PFSK-1 (cell line): Measurements from ENCODE around the gene CD247.

Source experiments
- FOXP2 ChIP-seq: optimal IDR thresholded peaks from 2 replicates; pipeline ENCODE3; 2011; ENCODE audit warnings: borderline replicate concordance, control low read depth, inconsistent platforms; ENCODE audit not compliant: insufficient read depth; ENCODE audit errors: extremely low read length, extremely low read depth
- SIN3A ChIP-seq: IDR thresholded peaks from 2 replicates; pipeline ENCODE4 v1.6.1; 2012; ENCODE audit warnings: mild to moderate bottlenecking, low read length, moderate library complexity, borderline replicate concordance; ENCODE audit not compliant: insufficient read depth
- TAF1 ChIP-seq: IDR thresholded peaks from 2 replicates; pipeline ENCODE4 v1.6.1; 2012; ENCODE audit warnings: low read length, control low read depth, borderline replicate concordance; ENCODE audit not compliant: insufficient read depth
- TF ChIP-seq, protein P1 (sequence below), 2 experiments: IDR thresholded peaks; 2 replicates each; pipeline versions ENCODE4 v1.6.1 to v1.8.0; 2011 to 2012; ENCODE audit warnings: low read depth in 2 of 2, low read length in 2 of 2, control low read depth in 1 of 2, inconsistent platforms in 1 of 2, mild to moderate bottlenecking in 1 of 2, moderate library complexity in 1 of 2; ENCODE audit not compliant: insufficient read depth in 1 of 2

GRCh38 chr1:167499106-167499505 lies 19.2 kb downstream of the CD247 start:
- TF ChIP-seq, protein P1, sequence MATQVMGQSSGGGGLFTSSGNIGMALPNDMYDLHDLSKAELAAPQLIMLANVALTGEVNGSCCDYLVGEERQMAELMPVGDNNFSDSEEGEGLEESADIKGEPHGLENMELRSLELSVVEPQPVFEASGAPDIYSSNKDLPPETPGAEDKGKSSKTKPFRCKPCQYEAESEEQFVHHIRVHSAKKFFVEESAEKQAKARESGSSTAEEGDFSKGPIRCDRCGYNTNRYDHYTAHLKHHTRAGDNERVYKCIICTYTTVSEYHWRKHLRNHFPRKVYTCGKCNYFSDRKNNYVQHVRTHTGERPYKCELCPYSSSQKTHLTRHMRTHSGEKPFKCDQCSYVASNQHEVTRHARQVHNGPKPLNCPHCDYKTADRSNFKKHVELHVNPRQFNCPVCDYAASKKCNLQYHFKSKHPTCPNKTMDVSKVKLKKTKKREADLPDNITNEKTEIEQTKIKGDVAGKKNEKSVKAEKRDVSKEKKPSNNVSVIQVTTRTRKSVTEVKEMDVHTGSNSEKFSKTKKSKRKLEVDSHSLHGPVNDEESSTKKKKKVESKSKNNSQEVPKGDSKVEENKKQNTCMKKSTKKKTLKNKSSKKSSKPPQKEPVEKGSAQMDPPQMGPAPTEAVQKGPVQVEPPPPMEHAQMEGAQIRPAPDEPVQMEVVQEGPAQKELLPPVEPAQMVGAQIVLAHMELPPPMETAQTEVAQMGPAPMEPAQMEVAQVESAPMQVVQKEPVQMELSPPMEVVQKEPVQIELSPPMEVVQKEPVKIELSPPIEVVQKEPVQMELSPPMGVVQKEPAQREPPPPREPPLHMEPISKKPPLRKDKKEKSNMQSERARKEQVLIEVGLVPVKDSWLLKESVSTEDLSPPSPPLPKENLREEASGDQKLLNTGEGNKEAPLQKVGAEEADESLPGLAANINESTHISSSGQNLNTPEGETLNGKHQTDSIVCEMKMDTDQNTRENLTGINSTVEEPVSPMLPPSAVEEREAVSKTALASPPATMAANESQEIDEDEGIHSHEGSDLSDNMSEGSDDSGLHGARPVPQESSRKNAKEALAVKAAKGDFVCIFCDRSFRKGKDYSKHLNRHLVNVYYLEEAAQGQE (IDR thresholded peaks at IDR 0.05; ENCODE audit: insufficient read depth in 1 of 2, low read depth in 2 of 2, low read length in 2 of 2), result no peak
- TF ChIP-seq TAF1, result no peak
- TF ChIP-seq FOXP2, result no peak
- TF ChIP-seq SIN3A, result no peak
